Uterus (tissue), 2 donors: ENCODE measurements around the gene ASAP3.

Experiments
- CTCF ChIP-seq, 4 experiments: fragments of 200-600 bp in 2 of 4; fragments of 450-650 bp in 2 of 4; sonication (generic) in 2 of 4; IDR thresholded peaks; one replicate each; pipeline ENCODE4 v1.5.1; 2016 to 2019; ENCODE audit warnings: antibody characterized with exemption in 4 of 4, mild to moderate bottlenecking in 2 of 4, moderate library complexity in 1 of 4
- POLR2A ChIP-seq, 2 donors: fragments of 450-650 bp; IDR thresholded peaks; one replicate each; pipeline ENCODE4 v1.6.1; 2016; ENCODE audit warnings: antibody characterized with exemption in 2 of 2, mild to moderate bottlenecking in 1 of 2, moderate library complexity in 1 of 2

- TF ChIP-seq CTCF (IDR thresholded peaks at IDR 0.05) (no peak), POLR2A (IDR thresholded peaks at IDR 0.05) (no peak)
Observed at GRCh38 chr1:23515905-23516304, 31.9 kb upstream of the ASAP3 start.
